NCI-H82 treated with DMSO at 0.1 percent for 48 hours (cell line): ENCODE data around the gene DDX1.

Source experiments
- DNase-seq: peaks from one replicate; lab custom pipeline; 2025; ENCODE audit not compliant: unreplicated experiment; lab: John Stamatoyannopoulos, UW

DDX1 gene

DNA sequence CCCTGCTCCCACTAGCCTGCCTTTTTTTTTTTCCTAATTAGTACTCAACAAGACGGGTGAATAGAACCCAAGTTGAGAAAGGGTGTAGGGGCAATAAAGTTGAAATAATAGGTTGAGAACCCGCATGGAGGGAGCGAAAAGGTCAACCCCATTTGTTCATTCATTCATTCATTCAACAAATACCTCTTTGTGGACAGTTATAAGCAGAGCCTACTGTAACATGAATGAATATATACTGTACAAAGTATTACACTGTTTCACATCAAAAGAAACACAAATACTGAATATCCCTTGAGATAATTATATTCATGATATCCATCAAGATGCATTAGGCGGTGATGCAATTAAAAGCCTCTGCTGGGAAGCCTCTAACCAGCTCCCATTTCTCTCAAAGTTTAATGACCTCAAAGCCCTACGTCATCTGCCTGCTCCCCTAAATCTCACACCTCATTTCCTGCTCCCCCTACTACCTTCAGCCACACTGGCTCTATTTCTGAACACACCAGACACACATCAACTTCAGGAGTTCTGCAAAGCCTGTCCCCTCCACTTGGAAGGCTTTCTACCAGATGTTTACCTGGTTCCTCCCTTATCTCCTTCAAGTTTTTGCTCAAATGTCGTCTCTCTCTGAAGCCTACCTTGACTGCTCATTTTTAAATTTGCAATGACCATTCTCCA lies 29.2 kb upstream of the DDX1 start:
- no peak for DNase-seq

DNA sequence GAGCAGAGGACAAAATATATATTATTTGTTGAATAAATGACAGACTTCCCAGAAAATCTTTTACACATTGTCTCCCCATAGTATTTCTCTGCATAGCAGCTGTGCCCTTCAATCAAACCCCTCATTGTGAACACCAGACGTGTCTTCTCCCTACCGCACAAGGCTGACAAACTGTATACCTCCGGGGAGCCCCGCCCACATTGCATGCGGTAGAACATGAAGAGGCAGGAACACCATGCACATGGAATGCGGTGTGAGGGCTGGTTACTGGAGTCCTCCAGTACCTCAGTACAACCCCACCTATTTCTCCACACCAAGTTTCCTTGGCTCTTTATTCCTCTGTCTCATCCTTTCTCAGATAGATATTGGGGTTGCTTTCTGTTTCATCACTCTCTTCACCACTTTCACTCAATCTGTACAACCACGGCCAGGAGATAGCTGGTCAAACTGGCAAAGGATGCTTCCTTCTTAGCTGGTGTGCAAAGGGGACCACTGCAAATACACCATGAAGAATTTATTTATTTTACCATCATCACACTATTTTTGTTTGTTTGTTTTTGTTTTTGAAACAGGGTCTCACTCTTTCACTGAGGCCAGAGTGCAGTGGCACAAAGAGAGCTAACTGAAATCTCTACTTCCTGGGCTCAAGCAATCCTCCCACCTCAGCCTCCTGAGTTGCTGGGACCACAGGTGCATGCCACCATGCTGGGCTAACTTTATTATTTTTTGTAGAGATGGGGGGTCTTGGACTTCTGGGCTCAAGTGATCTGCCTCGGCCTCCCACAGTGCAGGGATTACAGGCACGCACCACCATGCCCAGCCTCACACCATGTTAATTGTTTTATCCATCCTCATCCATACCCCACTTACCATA lies 28.2 kb upstream of the DDX1 start:
- DNase-seq = no peak

DNA sequence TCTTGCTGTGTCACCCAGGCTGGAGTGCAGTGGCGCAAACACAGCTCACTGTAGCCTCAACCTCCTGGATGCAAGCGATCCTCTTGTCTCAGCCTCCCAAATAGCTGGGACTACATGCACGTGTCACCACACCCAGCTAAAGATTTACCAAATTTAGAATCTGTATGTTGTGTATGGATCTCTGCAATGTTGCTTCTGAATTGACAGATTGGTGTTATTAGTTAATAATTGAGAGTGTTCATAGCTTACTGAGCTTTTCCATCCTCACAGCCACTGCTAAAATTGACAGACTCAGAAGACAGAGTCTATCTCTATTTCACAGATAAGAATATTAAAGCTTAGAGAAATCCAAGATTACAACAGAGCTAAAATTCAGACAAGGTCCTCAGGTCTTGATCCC lies 26.3 kb upstream of the DDX1 start:
- DNase-seq = no peak

DNA sequence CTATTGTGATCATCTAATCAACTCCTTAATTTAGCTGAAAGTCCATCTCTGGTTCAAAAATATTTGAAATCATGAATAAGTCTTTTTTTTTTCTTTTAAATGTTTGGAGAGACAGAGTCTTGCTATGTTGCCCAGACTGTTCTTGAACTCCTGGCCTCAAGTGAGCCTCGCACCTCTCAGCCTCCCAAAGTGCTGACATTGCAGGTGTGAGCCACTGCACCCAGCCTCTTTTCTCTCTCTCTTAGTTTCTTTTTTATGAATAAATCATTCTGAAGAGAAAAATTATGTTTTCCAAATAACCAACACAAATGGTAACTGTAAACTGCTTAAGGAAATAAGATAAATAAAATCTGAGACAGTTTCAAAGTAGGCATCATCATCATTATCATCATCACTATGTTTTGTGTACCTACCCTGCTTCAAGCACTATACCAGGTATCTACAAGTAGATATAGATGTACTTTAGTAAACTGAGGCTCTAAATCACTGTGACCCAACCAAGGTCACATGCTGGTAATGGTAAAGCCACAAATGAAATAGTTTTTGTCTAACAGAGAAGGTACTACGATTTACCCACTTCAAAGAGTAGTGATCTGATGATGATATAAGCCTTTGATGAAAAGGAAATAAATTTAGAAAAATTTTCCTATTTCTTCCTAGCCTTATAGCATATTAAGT lies 25.5 kb upstream of the DDX1 start:
- no peak for DNase-seq

DNA sequence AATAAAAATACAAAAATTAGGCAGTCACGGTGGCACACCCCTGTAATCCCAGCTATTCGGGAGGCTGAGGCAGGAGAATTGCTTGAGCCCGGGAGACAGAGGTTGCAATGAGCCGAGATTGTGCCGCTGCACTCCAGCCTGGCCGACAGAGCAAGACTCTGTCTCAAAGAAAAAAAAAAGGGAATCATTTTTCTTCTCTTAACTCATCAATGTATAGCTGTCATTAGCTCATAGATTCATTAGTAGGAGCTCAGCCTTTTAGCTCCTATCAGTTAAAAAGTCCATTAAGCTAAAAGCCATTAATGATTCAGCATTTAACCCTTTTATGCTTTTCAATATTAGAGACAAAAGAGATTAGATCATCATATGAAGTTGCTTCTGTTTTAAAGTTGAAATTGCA lies 24.8 kb upstream of the DDX1 start:
- DNase-seq = no peak

DNA sequence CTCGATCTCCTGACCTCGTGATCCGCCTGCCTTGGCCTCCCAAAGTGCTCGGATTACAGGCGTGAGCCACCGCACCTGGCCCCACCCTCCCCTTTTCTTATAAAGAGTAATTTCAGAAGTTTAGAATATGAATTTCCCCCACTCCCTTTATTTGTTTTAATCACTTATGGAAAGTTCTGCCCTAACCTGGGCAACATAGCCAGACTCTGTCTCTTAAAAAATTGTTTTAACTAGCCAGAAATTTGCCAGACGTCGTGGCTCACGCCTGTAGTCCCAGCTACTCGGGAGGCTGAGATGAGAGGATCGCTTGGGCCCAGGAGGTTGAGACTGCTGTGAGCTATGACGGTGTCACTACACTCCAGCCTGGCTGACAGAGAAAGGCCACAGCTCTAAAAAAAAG lies 22.8 kb upstream of the DDX1 start:
- no peak for DNase-seq

DNA sequence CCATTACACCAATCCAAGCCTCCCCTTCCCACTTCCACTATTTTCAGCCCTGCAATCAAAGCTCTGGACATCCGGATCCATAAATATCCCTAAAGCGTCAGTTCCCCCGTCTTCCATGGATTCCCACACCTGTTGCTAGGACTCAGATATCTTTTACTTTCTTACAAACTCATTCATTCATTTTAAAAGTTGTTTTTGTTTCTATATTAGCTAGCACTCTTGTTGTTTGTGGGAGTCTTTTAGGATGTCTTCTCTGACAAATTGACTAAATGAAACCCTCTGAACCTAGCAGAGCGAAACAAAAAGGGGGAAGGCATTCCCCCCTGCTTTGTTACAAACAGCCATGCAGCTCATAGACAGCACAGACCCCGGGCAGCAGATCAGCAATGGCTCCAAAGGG lies 21.6 kb upstream of the DDX1 start:
- no peak for DNase-seq

DNA sequence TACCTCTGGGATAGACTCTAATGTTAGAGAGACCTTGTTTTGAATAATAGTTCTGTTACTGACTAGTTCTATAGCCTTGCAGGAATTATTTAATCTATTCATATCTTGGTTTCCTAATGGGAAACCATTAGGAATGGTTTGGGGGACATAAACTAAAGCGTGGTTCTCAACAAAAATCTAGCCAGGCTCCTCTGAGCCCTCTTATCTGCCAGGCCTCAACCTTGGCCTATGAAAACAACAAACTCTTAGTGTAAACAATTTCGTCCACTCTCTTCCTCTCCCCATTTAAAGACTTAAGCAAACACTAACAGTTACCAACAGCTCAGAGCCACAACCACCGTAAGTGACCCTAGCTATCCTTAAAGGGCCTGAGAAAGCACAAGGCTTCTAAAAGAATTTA lies 19.9 kb upstream of the DDX1 start:
- DNase-seq = no peak

DNA sequence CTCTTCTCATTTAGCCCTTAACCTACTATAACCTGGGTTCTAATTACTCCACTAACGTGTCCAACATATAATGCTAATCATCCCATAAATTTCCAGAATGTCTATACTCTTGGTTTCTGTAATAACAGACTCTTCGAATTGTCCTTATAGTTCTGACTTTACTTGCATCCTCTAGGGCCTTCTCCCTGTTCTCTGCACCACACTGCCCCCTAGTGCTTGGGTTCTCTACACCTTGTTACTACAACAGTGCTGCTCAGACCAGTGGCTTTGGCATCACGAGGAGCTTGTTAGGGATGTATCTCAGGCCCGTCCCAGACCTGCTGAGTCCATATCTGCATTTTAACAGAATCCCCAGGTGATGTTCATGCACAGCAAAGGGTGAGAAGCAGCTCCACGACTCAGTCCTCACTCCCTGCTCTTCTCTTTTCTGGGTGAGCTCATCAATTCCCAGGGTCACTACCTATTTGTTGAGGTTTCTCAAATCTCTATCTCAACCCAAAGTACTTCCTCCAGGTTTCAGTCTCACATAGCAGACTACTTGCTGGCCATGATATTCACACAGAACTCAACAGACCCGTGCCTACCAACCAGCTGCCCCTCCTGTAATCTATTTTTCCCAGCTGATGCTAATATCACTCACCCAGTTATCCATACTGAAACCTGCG lies 14.5 kb upstream of the DDX1 start:
- DNase-seq = peak; percentile 81

DNA sequence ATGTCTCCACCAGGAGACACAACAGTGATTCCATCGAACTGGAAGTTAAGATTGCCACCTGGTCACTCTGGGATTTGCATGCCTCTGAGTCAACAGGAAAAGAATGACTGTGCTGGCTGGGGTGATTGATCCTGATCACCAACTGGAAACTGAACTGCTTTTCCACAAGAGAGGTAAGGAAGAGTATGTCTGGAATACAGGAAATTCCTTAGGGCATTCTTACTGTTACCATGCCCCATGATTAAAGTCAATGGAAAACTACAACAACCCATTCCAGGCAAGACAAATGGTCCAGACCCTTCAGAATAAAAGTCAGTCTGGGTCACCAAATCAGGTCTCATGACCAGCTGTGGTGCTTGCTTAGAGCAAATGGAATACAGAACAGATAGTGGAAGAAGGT lies 12.0 kb upstream of the DDX1 start:
- no peak for DNase-seq

DNA sequence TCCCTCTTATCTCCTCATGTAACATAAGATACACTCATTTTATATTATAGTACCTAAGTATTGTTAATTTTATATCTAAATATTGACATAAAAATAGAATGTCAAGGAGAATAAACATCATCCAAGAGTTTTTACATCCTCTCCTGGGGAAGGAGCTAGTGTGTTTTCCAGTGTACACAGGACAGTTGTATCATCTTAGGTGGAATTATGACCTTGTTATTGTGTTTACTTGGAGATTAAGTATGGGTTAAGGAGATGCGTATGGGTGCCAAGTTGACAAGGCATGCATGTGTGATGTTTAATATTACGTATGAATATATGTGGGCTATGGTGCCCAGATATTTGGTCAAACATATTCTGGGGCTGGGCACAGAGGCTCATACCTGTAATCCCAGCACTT lies 11.2 kb upstream of the DDX1 start:
- DNase-seq = no peak

DNA sequence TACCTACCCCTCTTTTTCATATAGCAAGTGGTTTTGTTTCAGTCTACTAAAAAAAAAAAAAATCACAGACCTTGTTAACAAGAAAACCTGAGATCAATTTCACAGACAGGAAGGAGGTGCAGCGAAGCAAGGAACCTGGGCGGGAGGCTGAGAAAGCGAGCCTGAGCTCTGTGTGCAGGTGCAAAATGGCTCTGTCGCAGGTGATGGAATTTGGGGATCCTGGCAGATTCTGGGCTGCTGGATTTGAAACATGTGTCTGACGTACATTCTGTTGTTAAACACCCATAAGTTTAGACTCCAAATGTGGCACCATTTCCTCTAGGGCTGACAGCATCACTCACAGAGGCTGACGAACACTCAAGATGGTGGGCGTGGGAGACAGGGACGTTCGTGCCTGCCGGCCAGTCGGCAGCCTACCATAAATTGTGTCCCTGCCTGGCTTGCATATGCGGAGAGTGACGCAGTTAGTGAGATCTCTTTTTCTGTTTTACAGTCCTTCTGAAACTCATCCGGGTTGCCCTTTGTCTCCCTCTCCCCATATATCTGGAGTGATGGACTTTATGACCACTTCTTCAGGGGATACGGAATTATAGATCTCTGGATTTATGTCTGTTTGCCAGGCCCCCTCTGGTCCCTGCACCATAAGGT lies 8.8 kb upstream of the DDX1 start:
- no peak for DNase-seq

DNA sequence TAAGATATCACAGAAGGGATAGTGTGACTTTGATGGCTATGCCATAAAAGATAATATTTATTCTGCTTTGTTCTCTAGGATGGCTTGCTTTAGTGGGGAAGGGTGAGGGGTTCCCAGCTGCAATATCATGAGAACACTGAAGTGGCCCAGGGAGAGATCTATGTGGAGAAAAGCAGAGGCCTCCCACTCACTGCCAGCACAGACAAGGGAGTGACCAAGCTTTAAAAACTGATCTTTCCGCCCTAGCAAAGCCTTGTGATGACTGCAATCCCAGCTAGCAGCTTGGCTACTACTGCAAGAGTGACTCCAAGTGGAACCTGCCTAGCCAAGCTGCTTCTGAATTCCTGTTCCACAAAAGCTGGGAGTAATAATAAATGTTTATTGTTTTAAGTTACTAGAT lies 7.8 kb upstream of the DDX1 start:
- DNase-seq = no peak

DNA sequence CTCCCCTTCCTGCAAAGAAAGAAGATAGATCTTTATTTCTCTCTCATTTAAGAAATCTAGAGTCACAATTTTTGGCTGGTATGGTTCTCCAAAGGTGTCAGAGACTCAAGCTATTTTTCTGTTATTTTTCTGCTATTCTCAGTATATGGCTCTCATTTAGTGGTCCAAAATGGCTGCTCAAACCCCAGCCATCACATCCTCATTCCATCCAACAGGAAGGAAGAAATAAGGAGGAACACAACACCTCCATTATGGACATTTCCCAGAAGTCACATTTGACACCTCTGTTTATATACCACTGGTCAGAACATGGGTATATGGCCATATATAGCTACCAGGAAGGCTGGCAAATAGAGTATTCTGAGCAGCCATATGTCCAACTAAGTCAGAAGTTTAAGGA lies 7.4 kb upstream of the DDX1 start:
- no peak for DNase-seq

DNA sequence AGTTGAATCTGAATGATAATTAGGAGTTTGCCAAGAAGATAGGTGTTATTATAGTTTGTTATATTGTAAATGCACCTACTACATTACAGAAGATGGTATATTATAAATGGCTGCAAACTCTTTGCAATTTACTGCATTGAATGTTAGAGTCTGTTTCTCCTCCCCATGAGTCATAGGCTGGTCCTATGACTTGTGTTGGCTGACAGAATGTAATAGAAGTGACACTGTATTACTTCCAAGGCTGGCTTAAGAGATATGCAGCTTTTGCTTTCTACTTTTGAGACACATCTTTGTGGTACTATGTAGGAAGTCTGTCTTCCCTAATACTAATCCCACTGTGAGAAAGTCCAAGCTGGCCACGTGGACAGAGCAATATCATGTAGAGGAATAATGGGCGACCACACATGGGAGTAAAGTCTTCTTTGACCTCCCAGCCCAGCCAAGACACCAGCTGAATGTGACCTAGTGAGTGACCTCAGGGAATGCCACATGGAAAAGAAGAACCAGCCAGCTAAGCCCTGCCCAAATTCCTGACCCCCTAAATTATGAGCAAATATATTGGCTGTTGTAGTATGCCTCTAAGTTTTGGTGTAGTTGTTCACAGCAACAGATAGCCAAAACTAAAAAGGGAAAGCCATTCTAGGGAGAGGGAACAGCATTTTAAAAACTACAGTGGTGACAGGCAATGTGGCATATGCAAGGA lies 6.8 kb upstream of the DDX1 start:
- DNase-seq = no peak

DNA sequence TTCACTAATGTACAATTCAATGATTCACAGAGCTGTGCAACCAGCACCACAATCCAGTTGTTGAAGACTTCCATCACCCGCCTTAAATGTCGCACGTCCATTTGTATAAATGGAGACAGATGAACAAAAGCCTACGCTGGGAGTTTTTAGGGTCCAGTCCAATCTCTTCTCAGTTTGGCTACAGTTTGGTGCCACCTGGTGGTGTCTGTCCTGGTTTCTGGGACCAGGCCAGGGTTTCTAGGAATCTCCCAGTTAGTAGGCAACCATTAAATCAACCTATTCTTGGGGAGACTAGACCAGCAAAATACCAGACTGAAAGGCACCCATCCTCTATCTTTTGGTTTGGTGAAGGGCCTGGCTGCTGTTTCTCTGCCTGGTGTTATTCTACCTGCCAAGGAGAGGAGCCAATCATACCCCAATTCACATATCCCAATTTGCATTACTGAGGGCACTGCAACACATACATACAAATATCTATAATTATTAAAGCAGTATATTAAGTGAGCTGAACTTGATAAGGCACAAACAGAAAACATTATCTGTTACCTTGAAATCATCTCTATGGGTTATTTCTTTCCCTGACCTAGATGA lies 3.2 kb upstream of the DDX1 start:
- DNase-seq = peak; percentile 62

DNA sequence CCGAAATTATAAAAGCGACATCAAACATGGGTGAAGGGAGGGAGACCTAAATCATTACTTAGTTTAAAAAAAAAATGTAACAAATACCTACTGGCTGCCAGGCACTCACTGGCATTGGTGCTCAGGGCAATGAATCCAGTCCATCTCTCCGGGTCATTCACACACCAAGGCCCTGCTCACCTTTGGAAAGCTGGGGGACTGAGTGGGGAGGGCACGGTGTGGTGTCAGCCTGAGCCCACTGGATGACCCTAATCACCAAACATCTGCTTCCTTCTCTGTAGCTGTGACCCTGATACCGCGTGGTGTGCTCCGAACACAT lies 336 bp upstream of the DDX1 start:
- DNase-seq = no peak

DNA sequence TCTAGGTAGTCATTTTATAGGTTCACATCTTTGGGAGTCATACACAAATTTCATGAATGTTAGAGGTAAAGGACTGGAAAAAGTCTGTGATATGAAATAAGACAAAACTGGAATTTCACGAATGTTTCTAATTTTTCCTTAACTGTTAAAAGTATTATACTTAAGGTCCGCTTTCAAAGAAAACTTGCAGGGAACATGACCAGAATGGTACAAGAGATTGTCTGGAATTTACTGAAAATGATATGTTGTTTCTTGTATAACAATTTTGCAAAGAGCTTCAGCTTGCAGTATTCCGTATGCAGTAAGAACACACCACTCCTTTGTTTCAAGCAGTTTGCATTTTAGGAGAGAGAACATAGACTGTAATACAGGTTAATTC lies 1.6 kb downstream of the DDX1 start:
- no peak for DNase-seq

DNA sequence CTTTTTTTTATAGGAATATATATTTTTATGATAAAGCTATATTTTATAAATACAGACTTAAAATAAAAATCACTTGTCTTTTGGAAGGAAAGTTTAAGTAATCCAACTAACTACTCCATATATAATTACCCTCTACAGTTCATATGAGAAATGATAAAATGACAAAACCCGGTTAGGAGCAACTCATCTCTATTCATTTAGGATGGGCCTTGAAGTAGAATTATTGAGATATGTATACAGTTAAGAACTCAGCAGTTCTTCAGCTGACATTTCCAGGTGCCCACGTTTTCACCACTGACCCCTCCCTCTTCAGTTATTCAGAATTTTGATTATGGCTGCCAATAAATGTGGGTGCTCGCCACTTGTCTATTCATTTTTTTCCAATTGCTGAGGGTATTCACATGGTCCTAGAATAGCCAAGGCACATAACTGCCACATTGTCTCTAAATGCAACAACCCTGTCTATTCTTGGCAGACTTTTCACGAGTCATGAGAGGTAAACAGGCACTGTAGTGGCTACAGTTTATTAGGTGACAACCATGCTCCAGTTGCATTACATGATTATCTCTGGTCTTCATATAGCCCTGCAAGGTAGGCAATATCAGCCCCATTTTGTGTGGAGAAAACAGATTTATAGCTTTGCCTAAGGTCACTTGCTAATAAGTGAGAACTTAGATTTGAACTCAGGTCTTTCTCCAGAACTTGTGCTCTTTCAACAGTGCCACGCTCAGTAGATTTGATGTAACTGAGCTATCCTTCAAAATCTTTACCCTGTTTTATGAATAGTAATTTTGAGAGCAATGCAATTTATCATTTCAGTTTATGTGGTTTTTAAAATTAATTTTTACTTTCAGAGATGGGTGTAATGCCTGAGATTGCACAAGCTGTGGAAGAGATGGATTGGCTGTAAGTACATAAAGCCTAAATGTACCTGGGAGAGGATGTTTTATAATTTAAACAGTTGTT lies 2.9 kb downstream of the DDX1 start:
- no peak for DNase-seq
